Activated gamma-delta T cell (primary cell): Measurements from ENCODE around the gene NEMP1.
A peak's percentile ranks its signal among the peaks of the same experiment; 100 is the strongest.
"Not testable (repeated sequence)": the region's sequence is repeated elsewhere in the genome, so short reads cannot be mapped to it uniquely, and the experiment has no call there.

ENCODE experiments used
- DNase-seq: peaks from one replicate; lab custom pipeline; 2025; lab: John Stamatoyannopoulos, UW

The NEMP1 gene

DNA sequence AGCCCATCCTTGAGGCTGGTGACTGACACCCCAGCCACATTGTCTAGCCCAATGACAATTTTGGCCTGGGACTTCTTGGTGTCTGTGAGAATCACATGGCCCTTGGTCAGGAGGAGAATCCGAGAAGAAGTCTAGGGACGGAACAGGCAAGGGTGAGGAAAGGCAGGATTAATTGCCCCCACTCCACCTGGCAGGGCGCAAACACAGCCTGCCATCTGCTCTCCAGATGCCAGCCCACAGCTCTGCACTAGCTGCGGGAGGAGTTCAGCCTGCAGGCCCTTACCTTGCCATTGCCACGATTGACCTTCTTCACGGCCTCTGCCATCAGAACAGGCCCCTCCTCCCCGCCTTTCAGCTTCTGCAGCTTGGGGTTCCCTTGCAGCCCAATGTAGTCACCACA lies 49.1 kb downstream of the NEMP1 start:
- no peak for DNase-seq

DNA sequence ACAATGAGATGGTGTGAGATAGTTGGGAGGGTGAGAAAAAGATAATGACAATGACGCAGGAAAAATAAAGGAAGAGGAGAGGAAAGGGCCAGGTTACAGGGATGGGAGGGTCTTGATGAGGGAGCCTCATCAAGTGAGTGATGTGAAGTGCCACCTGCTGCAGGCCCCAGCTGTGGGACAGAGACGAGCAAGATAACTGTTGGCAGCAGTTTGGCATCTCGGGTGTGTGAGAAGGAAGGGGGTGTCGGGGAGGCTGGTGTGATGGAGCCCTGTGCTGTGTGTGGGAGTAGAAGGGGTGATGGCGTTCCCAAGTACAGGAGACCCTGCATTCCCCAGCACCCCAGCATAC lies 50.8 kb downstream of the NEMP1 start:
- DNase-seq = no peak

DNA sequence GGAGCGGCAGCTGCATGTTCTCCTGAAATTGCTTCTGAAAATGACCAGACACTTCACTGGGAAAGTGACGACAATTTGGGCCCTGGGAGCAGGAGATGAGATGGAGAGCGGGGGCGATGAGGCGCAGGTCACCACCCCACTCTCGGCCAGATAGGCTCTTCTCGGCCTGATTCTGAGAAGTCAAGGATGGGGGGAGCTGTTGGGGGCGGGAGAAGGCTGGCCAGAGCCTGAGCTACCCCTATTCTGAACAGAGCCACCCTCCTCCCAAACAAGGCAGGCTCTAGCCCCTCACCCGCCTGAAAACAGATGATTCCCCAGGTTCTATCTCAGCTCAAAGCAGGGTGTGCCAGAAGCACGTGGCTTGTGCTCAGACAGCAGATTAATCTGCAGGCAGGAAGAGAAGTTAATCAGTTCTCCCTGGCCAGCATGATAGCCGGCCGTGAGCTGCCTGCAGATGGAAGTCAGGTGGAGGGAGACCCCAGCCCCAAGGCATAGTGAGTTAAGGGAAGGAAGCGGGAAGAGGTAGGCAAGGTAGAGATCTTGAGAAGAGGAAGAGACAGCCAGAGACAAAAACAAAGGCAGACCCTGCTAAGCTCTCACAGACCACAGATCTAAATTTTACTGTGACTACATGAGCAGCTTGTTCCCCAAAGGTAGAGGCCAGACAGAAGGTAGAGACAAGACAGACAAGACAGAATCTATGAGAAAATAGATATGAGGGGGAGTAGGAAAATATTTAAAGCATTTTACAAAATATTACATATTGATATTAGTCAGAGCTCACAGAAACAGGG lies 51.4 kb downstream of the NEMP1 start:
- no peak for DNase-seq

DNA sequence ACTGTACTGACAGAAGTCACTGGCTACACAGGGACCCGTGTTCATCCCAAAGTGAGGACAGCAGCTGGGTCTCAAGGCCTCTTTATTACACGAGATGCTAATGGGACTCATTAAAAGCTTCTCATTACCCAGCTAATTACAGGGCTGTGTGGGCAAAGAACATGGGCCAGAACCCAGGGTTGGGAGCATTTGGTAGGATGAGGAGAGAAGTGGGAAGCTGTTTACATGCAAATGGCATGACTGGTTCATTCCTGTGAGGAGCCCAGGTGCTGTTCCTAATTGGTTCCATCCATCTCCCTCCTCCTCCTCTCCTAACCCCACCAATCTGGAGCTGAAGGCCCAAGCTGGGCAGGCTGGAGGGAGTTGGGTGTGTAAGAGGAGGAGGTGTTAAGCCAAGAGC lies 53.4 kb downstream of the NEMP1 start:
- DNase-seq = no peak

DNA sequence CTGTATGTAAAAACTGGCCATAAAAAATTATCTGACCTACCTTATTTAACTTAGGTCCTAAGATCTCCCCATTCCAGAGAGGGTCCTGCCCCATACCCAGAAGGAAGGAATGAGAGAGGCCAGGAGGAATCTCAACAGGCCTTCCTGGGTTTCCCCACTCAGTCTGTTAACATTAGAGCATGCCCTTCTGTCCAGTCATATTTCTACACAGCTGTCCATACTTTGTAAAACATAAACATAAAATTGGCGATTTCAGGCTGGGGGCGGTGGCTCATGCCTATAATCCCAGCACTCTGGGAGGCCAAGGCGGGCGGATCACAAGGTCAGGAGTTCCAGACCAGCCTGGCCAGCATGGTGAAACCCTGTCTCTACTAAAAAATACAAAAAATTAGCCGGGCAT lies 56.3 kb downstream of the NEMP1 start:
- DNase-seq = not testable (repeated sequence)

DNA sequence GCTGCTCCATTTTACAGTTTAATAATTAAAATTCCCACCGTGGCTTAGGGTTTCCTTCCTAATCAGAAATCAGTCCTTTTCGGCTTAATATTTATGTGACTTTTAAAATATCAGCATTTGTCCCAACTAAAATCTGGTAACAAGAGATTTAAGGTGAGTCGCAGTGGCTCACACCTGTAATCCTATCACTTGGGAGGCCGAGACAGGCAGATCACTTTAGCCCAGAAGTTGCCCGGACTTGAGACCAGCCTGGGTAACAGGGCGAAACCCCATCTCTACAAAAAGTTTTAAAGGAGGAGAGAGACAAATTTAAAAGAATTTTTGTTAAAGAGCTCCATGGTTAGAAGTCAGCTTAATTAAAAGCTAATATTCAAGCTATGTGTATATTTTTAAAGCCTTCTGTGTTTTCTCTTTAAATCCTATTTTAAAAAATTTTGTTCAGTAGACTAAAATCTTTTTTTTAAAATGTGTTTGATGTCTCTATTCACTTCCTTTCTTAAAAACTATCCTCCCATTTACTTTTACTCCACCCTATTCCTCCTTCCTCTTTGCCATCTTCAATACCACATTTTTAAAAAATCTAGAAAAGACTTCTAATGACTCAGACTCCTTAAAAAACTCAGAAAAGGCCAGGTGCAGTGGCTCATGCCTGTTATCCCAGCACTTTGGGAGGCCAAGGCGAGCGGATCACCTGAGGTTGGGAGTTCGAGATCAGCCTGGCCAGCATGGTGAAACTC lies 58.4 kb downstream of the NEMP1 start:
- no peak for DNase-seq

DNA sequence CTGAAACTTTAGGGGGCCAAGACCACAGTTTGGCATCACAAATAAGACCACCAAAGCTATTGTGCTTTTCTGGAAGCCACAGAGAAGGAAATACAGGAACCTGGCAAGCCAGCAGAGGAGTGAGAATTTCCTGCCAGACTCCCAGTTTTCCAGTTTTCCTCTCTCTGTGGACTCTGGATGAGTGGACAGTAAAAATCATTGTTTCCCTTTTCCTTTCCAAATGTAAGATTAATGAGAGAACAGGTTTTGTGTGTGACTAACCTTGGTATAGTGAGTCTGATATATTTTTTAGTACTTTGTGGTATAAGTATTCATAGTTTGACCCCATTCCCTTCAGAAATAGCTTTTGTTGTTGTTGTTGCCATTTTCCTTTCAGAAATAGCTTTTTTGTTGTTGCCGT lies 59.7 kb downstream of the NEMP1 start:
- no peak for DNase-seq

DNA sequence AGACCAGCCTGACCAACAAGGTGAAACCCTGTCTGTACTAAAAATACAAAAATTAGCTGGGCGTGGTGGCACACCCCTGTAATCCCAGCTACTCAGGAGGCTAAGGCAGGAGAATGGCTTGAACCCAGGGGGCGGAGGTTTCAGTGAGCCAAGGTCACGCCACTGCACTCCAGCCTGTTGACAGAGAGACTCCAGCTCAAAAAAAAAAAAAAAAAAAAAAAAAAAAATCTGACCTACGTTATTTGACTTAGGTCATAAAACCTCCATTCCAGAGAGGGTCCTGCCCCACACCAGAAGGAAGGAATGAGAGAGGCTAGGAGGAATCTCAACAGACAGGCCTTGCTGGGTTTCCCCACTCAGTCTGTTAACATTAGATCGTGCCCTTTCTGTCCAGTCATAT lies 60.2 kb downstream of the NEMP1 start:
- not testable (repeated sequence) for DNase-seq

DNA sequence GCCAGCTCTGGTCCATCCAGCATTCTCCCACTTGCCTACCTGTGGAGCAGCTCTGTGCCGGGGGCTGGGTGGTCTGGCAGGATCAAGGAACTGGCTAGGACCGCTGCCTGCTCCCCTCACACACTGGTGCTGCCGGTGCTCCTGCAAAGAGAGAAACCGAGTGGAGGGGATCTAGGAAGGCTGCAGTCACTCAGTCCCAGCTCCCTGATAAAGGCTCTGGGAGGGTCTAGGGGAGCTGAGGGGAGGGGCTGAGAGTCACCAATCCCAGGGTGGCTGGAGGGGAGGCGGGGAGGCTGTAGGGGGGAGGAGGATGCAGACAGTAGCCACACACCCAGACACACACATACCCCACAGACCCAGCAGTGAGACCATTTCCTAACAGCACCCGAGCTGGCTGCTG lies 62.2 kb downstream of the NEMP1 start, which contains the start of gene TAC3:
TAC3 (minus strand) TSS at position 182 of the 400 bp plus-strand sequence. CDS start 732 bp downstream, outside the sequence.
- DNase-seq = no peak

DNA sequence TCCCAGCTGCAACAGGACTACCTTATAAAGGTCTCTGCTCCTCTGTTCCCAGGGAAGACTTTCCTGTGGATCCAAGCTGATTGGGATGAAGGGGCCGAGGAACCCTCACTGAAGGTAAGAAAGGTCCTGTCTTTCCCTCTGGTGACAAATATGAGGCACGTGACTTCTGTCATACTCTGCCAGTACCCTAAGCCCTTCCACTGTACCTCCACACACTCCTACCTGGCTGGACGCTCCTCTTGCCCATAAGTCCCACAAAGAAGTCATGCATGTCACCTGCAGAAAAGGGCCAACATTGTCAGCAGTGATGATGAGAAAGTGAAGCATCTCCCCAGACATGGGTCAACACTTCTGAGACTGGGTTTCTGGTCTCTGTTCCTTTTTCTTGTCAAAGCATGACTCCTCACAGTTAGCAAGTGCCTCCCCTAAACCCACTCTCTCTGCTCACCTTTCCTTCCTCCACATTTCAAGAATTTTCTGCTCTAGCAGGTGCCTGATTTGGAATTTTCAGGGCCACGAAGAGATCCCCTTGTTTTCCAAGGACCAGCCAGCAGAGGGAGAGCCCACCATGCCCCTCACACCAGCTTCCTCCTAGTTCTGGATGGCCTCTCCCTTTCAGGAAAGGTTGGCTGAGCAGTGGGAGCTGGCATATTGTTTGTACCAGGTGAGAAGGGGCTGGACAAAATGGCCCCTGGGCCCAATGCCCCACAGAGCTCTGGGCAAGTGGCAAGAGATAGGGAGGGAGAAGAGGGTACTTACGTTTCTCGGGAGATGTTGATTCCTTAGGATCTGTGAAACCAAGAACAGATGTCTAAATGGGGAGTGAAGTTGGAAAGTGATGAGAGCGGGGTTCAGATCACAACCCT lies 65.8 kb downstream of the NEMP1 start:
- DNase-seq = no peak

DNA sequence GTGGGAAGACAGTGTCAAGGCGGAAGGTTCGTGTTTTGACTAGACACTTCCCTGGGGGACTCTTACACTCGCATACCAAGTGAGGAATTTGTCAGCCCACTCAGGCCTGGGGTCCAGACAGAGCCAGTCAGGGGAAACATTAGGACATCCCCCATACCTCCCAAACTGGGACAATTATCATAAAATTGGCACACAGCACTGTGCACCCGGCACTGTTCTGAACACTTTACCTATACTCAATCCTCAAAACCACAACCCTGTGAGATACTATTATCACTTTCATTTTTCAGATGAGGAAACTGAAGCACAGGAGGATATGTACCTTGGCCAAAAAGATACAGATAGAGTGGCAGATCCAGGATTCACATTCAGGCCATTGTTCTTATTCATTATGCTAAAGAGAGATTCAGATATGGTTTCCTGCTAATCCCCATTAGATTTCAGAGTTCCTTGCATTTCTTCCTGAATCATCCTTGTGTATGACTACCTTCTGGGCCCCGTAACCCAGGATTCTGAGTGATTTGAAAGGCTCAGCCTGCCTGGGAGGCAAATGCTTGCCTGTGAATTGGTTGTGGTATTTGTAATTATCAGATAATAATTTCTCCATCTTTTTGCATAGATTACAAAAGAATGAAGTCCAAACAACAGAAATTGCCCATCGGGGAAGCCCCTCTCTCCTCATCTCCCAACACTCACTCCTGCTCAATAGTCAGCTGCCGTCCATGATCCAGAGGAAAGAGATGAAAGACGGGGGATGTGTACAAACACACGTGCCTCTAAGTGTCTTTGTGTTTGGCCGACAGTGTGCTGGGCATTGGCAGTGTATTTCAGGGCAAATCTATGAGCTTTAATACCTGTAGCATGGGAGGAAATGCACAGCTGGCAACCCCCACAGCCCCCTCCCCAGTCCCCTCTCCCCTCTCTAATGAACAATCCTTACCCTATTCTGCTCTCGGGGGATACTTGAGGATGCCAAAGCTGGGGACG lies 66.9 kb downstream of the NEMP1 start:
- DNase-seq = no peak

DNA sequence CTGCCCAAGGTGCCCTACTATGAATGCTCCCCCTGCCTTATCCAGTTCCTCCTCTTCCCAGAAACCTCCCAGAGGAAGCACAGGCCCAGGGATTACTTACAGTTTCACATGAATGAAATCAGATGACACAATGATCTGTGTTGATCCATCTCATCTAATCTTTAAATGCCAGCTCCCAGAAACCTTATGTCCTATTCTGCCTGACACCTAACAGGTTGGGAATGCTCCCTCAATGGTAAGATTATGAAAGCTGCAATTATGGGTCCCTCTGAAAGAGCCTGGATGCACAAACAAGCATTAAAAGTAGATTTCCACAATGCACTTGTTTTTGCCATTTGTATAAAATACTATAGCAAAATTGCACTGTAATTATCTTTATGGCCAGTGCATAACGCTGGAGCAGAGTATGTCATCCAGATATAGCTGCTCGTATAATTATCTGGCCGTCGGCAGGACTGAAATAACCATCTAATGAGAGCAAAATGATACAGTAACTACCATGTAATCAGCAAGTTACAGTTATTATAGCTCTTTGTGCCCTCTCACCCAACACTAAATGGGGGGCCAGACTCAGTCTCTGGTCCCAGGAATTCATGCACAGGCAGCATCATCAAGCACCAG lies 67.9 kb downstream of the NEMP1 start:
- DNase-seq = no peak

DNA sequence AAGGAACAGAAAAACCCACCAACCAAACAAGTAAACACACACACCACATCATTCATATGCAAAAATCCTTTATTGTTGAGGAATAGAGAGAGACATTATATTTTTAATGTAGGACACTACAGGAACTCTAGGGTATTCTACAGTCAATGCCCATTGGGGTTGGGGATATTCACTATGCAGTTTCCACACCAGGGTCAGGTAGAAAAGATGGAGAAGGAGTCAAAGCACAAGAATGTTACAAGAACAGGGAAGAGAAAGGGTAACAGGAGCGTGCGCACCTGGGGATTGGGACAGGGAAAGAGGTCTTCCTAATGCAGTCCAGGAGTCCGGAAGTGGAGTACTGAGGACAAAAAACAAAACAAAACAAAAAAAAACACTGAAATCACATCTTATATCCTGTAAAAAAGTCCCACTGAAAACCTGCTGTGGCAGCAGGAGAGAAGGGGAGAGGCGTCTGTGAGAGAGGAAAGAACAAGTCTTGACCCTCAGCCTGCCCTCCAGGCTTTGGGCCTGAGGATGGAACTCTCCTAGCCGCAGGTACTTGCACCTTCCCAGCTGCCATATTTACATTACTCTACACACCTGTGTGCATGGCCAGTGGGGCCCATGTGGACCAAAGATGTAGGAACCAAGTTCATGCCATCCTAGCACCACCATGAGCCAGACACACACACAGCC lies 68.5 kb downstream of the NEMP1 start:
- DNase-seq = no peak

DNA sequence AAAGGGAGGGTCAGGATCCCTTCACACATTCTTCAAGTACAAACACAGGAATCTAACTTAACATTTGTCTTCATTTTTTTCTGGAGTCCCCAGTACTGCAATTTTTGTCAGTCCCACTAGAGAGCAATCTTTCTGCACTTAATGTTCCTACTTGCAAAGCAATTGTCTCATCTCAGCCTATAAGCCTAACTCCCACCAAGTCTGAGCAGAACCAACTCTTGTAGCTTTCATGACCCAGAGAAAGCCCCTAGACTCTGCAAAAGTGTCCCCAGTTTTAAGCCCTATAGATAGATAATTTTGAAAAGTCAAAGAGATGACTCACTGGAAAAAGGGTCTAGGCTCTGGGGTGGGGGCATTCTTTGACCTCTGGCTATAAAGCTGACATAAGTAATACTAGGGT lies 70.4 kb downstream of the NEMP1 start:
- no peak for DNase-seq

DNA sequence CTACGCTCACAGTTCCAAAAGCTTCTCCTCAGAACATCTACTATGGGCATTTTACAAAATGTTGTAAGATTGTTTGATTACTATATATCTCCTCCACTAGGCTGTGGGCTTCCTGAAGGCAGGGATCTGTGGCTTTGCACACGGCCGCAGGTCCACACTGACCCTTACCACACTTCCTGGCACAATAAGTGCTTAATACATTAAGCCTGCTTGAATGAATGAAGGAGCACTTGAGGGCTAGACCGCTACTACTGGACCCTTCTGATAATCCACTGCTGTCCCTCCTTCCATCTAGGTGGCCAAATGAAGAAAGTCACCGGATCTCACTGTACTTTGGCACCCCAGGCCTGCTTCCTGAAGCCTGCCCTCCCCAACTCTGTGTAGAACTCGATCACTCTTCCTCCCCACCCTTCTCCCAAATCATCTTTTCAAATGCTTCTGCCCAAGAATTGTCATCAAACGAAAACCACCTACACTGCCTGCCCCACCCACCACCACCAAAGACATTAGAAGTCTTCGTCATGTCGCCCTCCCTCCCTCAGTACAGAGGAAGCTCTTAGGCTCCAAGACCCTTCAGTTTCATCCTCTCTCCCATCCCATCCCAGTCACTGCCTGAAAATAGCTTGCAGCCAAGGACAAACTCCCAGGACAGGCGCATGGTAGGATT lies 71.6 kb downstream of the NEMP1 start:
- DNase-seq = no peak

DNA sequence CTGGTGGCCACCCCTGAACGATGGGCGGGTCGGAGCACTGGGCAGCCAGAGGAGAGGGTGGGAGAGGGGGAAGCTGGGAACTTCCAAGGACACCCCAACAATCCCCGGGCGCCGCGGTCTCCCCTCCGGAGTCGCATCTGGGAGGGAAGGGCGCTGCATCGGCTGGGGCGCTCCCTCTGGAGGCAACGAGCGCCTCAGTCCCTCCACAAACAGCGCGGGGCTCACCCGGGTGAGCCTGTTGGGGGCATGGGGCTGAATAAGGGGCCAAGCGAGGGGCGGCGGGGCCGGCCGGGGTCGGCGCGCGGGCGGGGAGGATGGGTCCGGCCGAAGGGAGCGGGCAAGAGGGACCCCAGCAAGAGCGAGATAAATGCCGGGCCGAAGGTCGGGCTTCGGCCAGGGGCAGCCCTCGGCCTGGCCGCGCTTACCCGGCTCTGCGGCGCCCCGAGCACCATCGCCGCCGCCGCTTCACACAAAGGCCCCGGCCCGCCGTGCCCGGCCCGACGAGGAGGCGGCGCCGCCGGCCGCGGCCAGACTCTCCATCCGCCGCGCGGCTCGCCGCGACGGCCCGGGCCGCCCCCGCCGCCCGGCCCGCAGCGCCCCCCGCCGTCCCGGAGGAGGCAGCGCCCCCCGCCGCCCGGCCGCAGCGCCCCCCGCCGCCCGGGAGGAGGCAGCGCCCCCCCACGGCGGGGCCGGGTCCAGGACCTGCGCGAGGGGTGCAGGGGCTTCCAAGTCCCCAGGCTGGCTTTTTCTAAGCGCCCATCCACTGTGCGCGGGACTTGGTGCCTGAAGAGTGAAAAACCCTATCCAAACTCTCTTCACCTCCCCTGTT lies 72.4 kb downstream of the NEMP1 start, which contains the start of gene ZBTB39:
ZBTB39 (minus strand) TSS at position 567 of the 829 bp plus-strand sequence. CDS start 1,629 bp downstream, outside the sequence.
- peak; percentile 60 for DNase-seq
